SK-N-SH (cell line): ENCODE results near the gene ADAMTS6. TPM values are rescaled to one million over a fixed set of nuclear protein-coding genes. Genes with fewer than 3 reads are reported as not detected.

Experiments
- CTCF ChIA-PET: fragments of 300-600, 350-600 bp; formaldehyde crosslinking; extraction: SDS; loops from one replicate; lab custom pipeline; 2021; lab: Yijun Ruan, JAX
- POLR2A ChIA-PET: fragments of 350-600 bp; sonication (Branson Sonifier 250); formaldehyde crosslinking; extraction: SDS; loops from one replicate; lab custom pipeline; 2020; ENCODE audit warnings: antibody characterized with exemption, inconsistent platforms; lab: Yijun Ruan, JAX
- DNase-seq: peaks from one replicate; pipeline ENCODE4 v3.0.0; 2012
- H2AFZ ChIP-seq: fragments of 200-600 bp; sonication (generic); 2 replicates; pipeline ENCODE4 v1.8.1; 2016; ENCODE audit warnings: antibody characterized with exemption, mild to moderate bottlenecking, low read depth
- H3F3A ChIP-seq: fragments of 200-600 bp; sonication (generic); replicated peaks from 2 replicates; pipeline ENCODE3; 2016; ENCODE audit warnings: antibody characterized with exemption, mild to moderate bottlenecking; ENCODE audit not compliant: insufficient read depth
- H3K27ac ChIP-seq, 2 experiments: fragments of 200-500 bp in 1 of 2; fragments of 200-600 bp in 1 of 2; sonication (Bioruptor generic) in 1 of 2; sonication (generic), shearing (Covaris generic) in 1 of 2; 2 replicates each; pipeline versions ENCODE4 v1.5.1 to v1.6.1; 2014 to 2016; ENCODE audit warnings: low read depth in 2 of 2, inconsistent platforms in 1 of 2, low read length in 1 of 2, mild to moderate bottlenecking in 1 of 2, mixed read lengths in 1 of 2
- H3K27me3 ChIP-seq: fragments of 200-600 bp; sonication (generic), shearing (Covaris generic); 2 replicates; pipeline ENCODE4 v1.6.1; 2016; ENCODE audit warnings: mixed run types; ENCODE audit not compliant: insufficient read depth
- H3K36me3 ChIP-seq, 2 experiments: fragments of 200-500 bp in 1 of 2; fragments of 200-600 bp in 1 of 2; sonication (Bioruptor generic) in 1 of 2; sonication (generic) in 1 of 2; replicated peaks in 1 of 2; 2 replicates each; pipeline versions ENCODE3 to v1.5.1; 2014 to 2016; ENCODE audit warnings: low read length in 1 of 2, mild to moderate bottlenecking in 1 of 2; ENCODE audit not compliant: insufficient read depth in 2 of 2, control insufficient read depth in 1 of 2
- H3K4me1 ChIP-seq, 2 experiments: fragments of 200-500 bp in 1 of 2; fragments of 200-600 bp in 1 of 2; sonication (Bioruptor generic) in 1 of 2; sonication (generic), shearing (Covaris generic) in 1 of 2; 2 replicates each; pipeline versions ENCODE4 v1.5.1 to v1.6.1; 2014 to 2016; ENCODE audit warnings: low read depth in 1 of 2, low read length in 1 of 2, mixed run types in 1 of 2; ENCODE audit not compliant: insufficient read depth in 2 of 2, control insufficient read depth in 1 of 2
- H3K4me2 ChIP-seq: fragments of 200-600 bp; sonication (generic), shearing (Covaris generic); 2 replicates; pipeline ENCODE4 v1.6.1; 2017; ENCODE audit warnings: mixed run types
- H3K4me3 ChIP-seq, 2 experiments: fragments of 200-500 bp in 1 of 2; fragments of 200-600 bp in 1 of 2; sonication (Bioruptor generic) in 1 of 2; sonication (generic), shearing (Covaris generic) in 1 of 2; 2 replicates each; pipeline versions ENCODE4 v1.5.1 to v1.8.1; 2014 to 2016; ENCODE audit warnings: low read depth in 2 of 2, inconsistent platforms in 1 of 2, low read length in 1 of 2, mild to moderate bottlenecking in 1 of 2, mixed read lengths in 1 of 2, moderate library complexity in 1 of 2
- H3K79me2 ChIP-seq: fragments of 200-600 bp; sonication (generic); 2 replicates; pipeline ENCODE4 v1.8.1; 2017; ENCODE audit warnings: mild to moderate bottlenecking; ENCODE audit not compliant: insufficient read depth
- H3K9ac ChIP-seq: fragments of 200-600 bp; sonication (generic); 2 replicates; pipeline ENCODE4 v1.6.1; 2017; ENCODE audit warnings: mixed run types
- H3K9me2 ChIP-seq: fragments of 200-600 bp; sonication (generic); 2 replicates; pipeline ENCODE4 v1.6.1; 2017; ENCODE audit warnings: mixed run types
- H3K9me3 ChIP-seq: fragments of 200-600 bp; sonication (generic); 2 replicates; pipeline ENCODE4 v1.6.1; 2017; ENCODE audit warnings: mixed run types, mild to moderate bottlenecking, moderate library complexity
- H4K20me1 ChIP-seq: fragments of 200-600 bp; sonication (generic); 2 replicates; pipeline ENCODE4 v1.6.1; 2017; ENCODE audit warnings: mild to moderate bottlenecking, mixed run types; ENCODE audit not compliant: insufficient read depth
- CHD2 ChIP-seq: fragments of 150-350 bp; IDR thresholded peaks from 2 replicates; pipeline ENCODE4 v1.6.1; 2018; ENCODE audit warnings: low read length; ENCODE audit not compliant: partially characterized antibody
- EP300 ChIP-seq, 2 experiments: IDR thresholded peaks; 2 replicates each; pipeline versions ENCODE4 v1.4.0 to v1.6.1; 2012; ENCODE audit warnings: borderline replicate concordance in 1 of 2, low read depth in 1 of 2, low read length in 1 of 2
- EZH2phosphoT487 ChIP-seq: fragments of 200-600 bp; sonication (generic); IDR thresholded peaks from 2 replicates; pipeline ENCODE4 v1.6.1; 2017; ENCODE audit warnings: low read depth, mixed run types, mild to moderate bottlenecking, antibody characterized with exemption, moderate library complexity, borderline replicate concordance
- GATA2 ChIP-seq: sonication (generic); formaldehyde crosslinking; IDR thresholded peaks from 2 replicates; pipeline ENCODE4 v1.5.0; 2020; ENCODE audit warnings: mild to moderate bottlenecking, missing genetic modification reagents
- MXI1 ChIP-seq: IDR thresholded peaks from 2 replicates; pipeline ENCODE4 v1.6.1; 2012; ENCODE audit warnings: mild to moderate bottlenecking, low read depth, low read length, improper control_type of control experiment
- NFIC ChIP-seq: IDR thresholded peaks from 2 replicates; pipeline ENCODE4 v1.4.0; 2012; ENCODE audit warnings: borderline replicate concordance
- POLR2AphosphoS5 ChIP-seq: IDR thresholded peaks from 2 replicates; pipeline ENCODE4 v1.6.1; 2012; ENCODE audit warnings: low read depth, low read length
- RCOR1 ChIP-seq: fragments of 150-350 bp; IDR thresholded peaks from 2 replicates; pipeline ENCODE4 v1.6.1; 2017; ENCODE audit warnings: antibody characterized with exemption, low read length
- RFX5 ChIP-seq: IDR thresholded peaks from 2 replicates; pipeline ENCODE4 v1.6.1; 2012; ENCODE audit warnings: mild to moderate bottlenecking, improper control_type of control experiment, low read length
- RXRA ChIP-seq: IDR thresholded peaks from 2 replicates; pipeline ENCODE4 v1.4.0; 2012; ENCODE audit warnings: low read depth, mild to moderate bottlenecking, borderline replicate concordance
- SIN3A ChIP-seq: IDR thresholded peaks from 2 replicates; pipeline ENCODE4 v1.6.1; 2012; ENCODE audit warnings: low read depth, mild to moderate bottlenecking, low read length, moderate library complexity, borderline replicate concordance
- TAF1 ChIP-seq: IDR thresholded peaks from 2 replicates; pipeline ENCODE4 v1.6.1; 2012; ENCODE audit warnings: low read depth, mild to moderate bottlenecking, low read length, moderate library complexity, borderline replicate concordance
- WGBS: methylation state at CpG from one replicate; pipeline ENCODE4 v1.1.6; 2017; ENCODE audit warnings: low lambda C conversion rate; 5-methylcytosine and 5-hydroxymethylcytosine counted together
- polyA plus RNA-seq, 3 experiments: library from polyadenylated mRNA; depleted of rRNA; stranded (reverse); fragments of >200 nt; gene quantifications; 2 replicates each; pipeline ENCODE4 v1.2.3, GENCODE V29; 2012
- TF ChIP-seq, protein P1 (sequence below): fragments of 200-600 bp; sonication (generic); IDR thresholded peaks from 2 replicates; pipeline ENCODE4 v1.6.1; 2017; ENCODE audit warnings: antibody characterized with exemption, mild to moderate bottlenecking, moderate library complexity
- TF ChIP-seq, protein P2 (sequence below): fragments of 150-350 bp; IDR thresholded peaks from 2 replicates; pipeline ENCODE4 v1.6.1; 2016; ENCODE audit warnings: mild to moderate bottlenecking, low read depth, low read length
- TF ChIP-seq, protein P3 (sequence below): IDR thresholded peaks from 2 replicates; pipeline ENCODE4; 2012
- TF ChIP-seq, protein P4 (sequence below): IDR thresholded peaks from 2 replicates; pipeline ENCODE4 v1.6.1; 2012; ENCODE audit warnings: mild to moderate bottlenecking, low read depth, low read length, moderate library complexity
- TF ChIP-seq, protein P5 (sequence below): IDR thresholded peaks from 2 replicates; pipeline ENCODE4 v1.4.0; 2012; ENCODE audit warnings: low read depth

Gene ADAMTS6
- polyA plus RNA-seq, 1 of the 3 experiments (the other 2 are of a cell fraction), result 15.0 TPM

DNA sequence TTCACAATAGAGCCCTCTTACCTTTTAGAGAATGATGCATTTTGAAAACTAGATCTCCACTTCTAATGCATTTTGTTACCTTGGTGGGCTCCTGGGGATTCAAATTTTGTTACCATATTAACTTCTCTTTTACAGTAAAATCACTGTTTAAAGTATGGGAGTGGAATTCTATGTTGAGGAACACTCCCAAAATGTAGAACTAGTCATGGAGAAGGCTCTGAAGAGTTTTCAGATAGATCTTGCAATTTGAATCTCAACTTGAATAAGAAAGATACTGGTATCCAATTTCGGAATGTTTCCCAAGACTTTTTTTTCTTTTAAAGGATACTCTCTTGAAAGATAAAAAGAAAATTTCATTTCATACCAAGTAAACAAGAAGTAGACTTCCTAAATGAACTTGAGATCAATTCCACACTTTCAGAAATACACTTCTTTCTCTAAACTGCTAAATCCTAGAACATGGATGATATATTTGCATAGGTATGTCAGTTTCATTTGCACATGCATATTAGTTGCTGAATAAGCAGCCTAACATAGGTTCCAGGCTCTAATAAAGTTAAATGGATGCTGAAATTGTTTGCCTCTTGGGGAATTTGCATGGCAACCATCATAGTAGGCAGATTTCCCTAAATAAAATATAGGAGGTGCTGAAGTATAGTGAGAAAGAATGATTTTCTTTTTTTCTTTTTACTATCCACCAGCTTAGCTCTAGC, 205.4 kb downstream of the ADAMTS6 start:
- Histone ChIP-seq H3K27me3 (no peaks in the 10 kb centered on the region), H3K9me2 (no peaks in the 10 kb centered on the region), H4K20me1 (no peaks in the 10 kb centered on the region), H3K27ac (no peak overlapping the region), H3K79me2 (no peaks in the 10 kb centered on the region), H2AFZ (no peak overlapping the region), H3K4me2 (no peak overlapping the region), H3K4me1 (no peaks in the 10 kb centered on the region), H3K4me3 (no peak overlapping the region), H3F3A (peaks cover 14% of the 10 kb centered on the region), H3K36me3 (peaks cover 0 to 44% of the 10 kb centered on the region in 2 experiments), H3K9ac (no peak overlapping the region), H3K9me3 (no peaks in the 10 kb centered on the region)
- no peak for TF ChIP-seq CHD2
- TF ChIP-seq RXRA, result no peak
- TF ChIP-seq RFX5, result no peak
- TF ChIP-seq, protein P1, sequence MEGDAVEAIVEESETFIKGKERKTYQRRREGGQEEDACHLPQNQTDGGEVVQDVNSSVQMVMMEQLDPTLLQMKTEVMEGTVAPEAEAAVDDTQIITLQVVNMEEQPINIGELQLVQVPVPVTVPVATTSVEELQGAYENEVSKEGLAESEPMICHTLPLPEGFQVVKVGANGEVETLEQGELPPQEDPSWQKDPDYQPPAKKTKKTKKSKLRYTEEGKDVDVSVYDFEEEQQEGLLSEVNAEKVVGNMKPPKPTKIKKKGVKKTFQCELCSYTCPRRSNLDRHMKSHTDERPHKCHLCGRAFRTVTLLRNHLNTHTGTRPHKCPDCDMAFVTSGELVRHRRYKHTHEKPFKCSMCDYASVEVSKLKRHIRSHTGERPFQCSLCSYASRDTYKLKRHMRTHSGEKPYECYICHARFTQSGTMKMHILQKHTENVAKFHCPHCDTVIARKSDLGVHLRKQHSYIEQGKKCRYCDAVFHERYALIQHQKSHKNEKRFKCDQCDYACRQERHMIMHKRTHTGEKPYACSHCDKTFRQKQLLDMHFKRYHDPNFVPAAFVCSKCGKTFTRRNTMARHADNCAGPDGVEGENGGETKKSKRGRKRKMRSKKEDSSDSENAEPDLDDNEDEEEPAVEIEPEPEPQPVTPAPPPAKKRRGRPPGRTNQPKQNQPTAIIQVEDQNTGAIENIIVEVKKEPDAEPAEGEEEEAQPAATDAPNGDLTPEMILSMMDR, result no peak
- TF ChIP-seq EP300 (IDR thresholded peaks at IDR 0.05; ENCODE audit: borderline replicate concordance in 1 of 2, low read depth in 1 of 2, low read length in 1 of 2), result no peak
- TF ChIP-seq, protein P2, sequence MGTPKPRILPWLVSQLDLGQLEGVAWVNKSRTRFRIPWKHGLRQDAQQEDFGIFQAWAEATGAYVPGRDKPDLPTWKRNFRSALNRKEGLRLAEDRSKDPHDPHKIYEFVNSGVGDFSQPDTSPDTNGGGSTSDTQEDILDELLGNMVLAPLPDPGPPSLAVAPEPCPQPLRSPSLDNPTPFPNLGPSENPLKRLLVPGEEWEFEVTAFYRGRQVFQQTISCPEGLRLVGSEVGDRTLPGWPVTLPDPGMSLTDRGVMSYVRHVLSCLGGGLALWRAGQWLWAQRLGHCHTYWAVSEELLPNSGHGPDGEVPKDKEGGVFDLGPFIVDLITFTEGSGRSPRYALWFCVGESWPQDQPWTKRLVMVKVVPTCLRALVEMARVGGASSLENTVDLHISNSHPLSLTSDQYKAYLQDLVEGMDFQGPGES, result no peak
- no peak for TF ChIP-seq RCOR1
- no peak for DNase-seq
- CTCF ChIA-PET, result no interaction called here
- POLR2A ChIA-PET, result no interaction called here
- WGBS, result 83% methylated on average over 1 of the region's 1 CpG

DNA sequence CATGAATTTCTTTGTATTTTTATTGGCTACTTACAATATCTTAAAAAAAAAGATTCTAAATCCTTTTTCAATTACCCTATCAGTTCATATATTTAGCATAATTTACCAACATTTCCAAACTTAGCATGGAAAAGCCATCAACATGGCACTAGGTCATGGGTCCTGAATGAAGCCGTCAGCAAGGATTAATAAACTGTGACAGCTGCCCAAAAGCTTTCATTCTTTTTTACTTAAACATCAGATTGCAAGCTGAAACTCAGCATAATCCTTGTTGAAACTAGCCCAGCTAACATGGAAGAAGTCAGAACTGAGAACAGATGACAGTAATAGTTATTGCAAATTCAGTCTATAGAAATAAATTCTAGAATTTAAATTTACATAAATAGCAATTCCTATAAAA, 209.8 kb downstream of the ADAMTS6 start:
- no peak overlapping the region for H3K4me3 ChIP-seq
- no peaks in the 10 kb centered on the region for H3K27me3 ChIP-seq
- no peak overlapping the region for H2AFZ ChIP-seq
- H3K36me3 ChIP-seq, result peaks cover 2 to 70% of the 10 kb centered on the region in 2 experiments
- no peaks in the 10 kb centered on the region; a peak in 1 of 4 replicates for H3K4me1 ChIP-seq
- peaks cover 18% of the 10 kb centered on the region for H3F3A ChIP-seq
- no peaks in the 10 kb centered on the region for H3K9me3 ChIP-seq
- WGBS, result 92% methylated on average over 1 of the region's 1 CpG
- TF ChIP-seq GATA2 (CRISPR knock-in tag), result no peak
- TF ChIP-seq, protein P3, sequence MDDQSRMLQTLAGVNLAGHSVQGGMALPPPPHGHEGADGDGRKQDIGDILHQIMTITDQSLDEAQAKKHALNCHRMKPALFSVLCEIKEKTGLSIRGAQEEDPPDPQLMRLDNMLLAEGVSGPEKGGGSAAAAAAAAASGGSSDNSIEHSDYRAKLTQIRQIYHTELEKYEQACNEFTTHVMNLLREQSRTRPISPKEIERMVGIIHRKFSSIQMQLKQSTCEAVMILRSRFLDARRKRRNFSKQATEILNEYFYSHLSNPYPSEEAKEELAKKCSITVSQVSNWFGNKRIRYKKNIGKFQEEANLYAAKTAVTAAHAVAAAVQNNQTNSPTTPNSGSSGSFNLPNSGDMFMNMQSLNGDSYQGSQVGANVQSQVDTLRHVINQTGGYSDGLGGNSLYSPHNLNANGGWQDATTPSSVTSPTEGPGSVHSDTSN, result no peak
- TF ChIP-seq NFIC, result no peak
- TF ChIP-seq MXI1, result no peak
- TF ChIP-seq, protein P4, sequence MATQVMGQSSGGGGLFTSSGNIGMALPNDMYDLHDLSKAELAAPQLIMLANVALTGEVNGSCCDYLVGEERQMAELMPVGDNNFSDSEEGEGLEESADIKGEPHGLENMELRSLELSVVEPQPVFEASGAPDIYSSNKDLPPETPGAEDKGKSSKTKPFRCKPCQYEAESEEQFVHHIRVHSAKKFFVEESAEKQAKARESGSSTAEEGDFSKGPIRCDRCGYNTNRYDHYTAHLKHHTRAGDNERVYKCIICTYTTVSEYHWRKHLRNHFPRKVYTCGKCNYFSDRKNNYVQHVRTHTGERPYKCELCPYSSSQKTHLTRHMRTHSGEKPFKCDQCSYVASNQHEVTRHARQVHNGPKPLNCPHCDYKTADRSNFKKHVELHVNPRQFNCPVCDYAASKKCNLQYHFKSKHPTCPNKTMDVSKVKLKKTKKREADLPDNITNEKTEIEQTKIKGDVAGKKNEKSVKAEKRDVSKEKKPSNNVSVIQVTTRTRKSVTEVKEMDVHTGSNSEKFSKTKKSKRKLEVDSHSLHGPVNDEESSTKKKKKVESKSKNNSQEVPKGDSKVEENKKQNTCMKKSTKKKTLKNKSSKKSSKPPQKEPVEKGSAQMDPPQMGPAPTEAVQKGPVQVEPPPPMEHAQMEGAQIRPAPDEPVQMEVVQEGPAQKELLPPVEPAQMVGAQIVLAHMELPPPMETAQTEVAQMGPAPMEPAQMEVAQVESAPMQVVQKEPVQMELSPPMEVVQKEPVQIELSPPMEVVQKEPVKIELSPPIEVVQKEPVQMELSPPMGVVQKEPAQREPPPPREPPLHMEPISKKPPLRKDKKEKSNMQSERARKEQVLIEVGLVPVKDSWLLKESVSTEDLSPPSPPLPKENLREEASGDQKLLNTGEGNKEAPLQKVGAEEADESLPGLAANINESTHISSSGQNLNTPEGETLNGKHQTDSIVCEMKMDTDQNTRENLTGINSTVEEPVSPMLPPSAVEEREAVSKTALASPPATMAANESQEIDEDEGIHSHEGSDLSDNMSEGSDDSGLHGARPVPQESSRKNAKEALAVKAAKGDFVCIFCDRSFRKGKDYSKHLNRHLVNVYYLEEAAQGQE, result no peak
- no peak for TF ChIP-seq TAF1
- no peak for TF ChIP-seq POLR2AphosphoS5
- TF ChIP-seq, protein P5, sequence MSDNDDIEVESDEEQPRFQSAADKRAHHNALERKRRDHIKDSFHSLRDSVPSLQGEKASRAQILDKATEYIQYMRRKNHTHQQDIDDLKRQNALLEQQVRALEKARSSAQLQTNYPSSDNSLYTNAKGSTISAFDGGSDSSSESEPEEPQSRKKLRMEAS, result no peak
- TF ChIP-seq EP300 (IDR thresholded peaks at IDR 0.05; ENCODE audit: borderline replicate concordance in 1 of 2, low read depth in 1 of 2, low read length in 1 of 2), result no peak
- no peak for TF ChIP-seq SIN3A
- no peak for TF ChIP-seq EZH2phosphoT487
- no peaks in the 10 kb centered on the region for H3K9me2 ChIP-seq
- DNase-seq, result no peak
- H4K20me1 ChIP-seq, result no peaks in the 10 kb centered on the region
- ChIA-PET POLR2A (no interaction called here), CTCF (no interaction called here)
- no peaks in the 10 kb centered on the region for H3K79me2 ChIP-seq
- no peak overlapping the region for H3K9ac ChIP-seq
- no peak overlapping the region for H3K27ac ChIP-seq
- H3K4me2 ChIP-seq, result no peak overlapping the region
